ENCODE data around the gene MAGEA8.

DNA sequence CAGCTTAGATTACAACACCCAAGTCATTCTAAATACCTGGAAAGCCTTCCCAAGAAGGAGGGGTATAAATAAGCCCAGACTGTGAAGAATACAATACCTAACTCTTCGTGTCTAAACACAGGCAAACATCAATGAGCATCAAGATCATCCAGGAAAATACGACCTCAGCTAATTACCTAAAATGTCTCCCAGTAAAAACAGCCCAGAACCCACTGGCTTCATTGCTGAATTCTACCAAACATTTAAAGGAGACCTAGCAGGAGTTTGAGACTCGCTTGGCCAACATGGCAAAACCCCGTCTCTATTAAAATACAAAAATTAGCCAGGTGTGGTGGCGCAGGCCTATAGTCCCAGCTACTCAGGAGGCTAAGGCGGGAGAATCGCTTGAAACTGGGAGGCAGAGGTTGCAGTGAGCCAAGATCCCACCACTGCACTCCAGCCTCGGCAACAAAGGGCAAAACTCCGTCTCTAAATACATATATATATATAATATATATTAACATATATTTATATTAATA, 29.3 kb downstream of the MAGEA8 start:
- TF ChIP-seq ZNF274 (IDR thresholded peaks at IDR 0.05; ENCODE audit: low read depth, low read length): no peak
- no peak for TF ChIP-seq YY1 (IDR thresholded peaks at IDR 0.05; ENCODE audit: insufficient read depth, insufficient read length)

Measured in NT2/D1 (cell line).